ENCODE measurements around the gene COX7A2. TPM values are rescaled to one million over a fixed set of nuclear protein-coding genes. Genes with fewer than 3 reads are reported as not detected.
A peak's percentile ranks its signal among the peaks of the same experiment; 100 is the strongest.

COX7A2 gene
- total and polyA plus RNA-seq, 10 of the 15 experiments (the other 5 are each of a cell fraction or from before 2014, with no cell fraction given) = 199 to 1,834 (median 576) TPM

DNA sequence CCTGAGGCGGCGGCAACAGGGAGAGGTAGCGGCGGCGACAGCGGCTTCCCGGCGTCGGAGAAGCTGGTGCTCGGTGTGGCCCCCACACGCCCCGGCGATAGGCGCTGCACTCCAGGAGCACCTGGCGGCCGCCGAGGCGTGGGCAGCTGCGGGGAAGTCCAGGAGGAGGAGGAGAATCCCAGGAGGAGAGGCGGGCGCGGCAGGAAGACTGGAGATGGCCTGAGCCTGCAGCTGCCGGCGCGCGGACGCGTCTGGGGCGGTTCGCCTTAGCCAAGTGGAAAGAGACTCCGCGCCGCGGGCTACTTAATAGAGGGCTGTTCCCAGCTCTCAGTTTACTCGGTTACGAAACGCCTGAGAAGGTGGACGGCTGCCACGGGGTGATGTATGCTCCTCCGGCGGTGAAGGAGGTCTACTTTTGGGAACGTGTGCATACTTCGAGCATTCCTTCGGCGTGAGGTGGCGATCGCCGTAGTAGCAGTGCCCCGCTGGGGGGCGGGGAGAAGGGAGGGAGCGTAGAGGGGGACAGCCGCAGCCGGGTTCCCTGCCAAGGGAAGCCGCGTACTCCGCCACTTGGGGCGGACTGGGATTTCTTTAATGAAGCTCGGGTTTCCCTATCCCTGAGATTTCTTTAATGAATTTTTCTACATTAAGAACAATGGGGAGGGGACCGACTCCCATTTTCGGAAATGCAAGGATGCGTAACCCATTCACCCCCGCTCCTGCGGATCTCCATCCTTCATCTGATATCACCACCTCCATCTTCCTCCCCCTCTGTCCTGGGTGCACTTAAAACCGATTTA lies 37.6 kb downstream of the COX7A2 start, which contains the start of gene COL12A1:
Gene COL12A1, minus strand, starts transcription at position 278 of the 800 bp plus-strand sequence. CDS start 3,261 bp downstream, outside the sequence.
- H3K79me2 ChIP-seq (ENCODE audit: control insufficient read depth, insufficient read depth, low read length) = no peaks in the 10 kb centered on the region
- ChIA-PET CTCF (interaction anchor here (0.8 to 6.3 kb wide), 9 partner anchors 25 to 1468 kb away, joined by 3 to 95 read pairs (median 28); no protein-coding TSS in a partner anchor), SMC1A (ENCODE audit: uncharacterized antibody, unreplicated experiment) (interaction anchor here (0.8 to 4.7 kb wide), 3 partner anchors 11 to 796 kb away, joined by 3 to 60 read pairs (median 3); no protein-coding TSS in a partner anchor), RAD21 (ENCODE audit: unreplicated experiment) (interaction anchor here (1.1 to 4.4 kb wide), 4 partner anchors 796 to 1465 kb away, joined by 3 to 64 read pairs (median 8); no protein-coding TSS in a partner anchor), POLR2A (interaction anchor here (0.5 to 0.6 kb wide), 2 partner anchors 755 to 1434 kb away, joined by 3 to 4 read pairs; no protein-coding TSS in a partner anchor)
- no peaks in the 10 kb centered on the region for H3K36me3 ChIP-seq (ENCODE audit: control insufficient read depth in 2 of 2, insufficient read depth in 2 of 2, low read length in 1 of 2)
- no peak within 1 kb of the TSS for H3K4me3 ChIP-seq
- no peak for FAIRE-seq
- ATAC-seq = no peak
- no peak within 1 kb of the TSS for H3K27ac ChIP-seq (ENCODE audit: control insufficient read depth, insufficient read depth)
- no peak within 1 kb of the TSS for H3K9ac ChIP-seq (ENCODE audit: control insufficient read depth, insufficient read depth, low read length)
- intact Hi-C loops (cut with micrococcal nuclease; ENCODE audit: unreplicated experiment) = loop anchor here (5.0 to 10.0 kb wide), 6 partner anchors 271 to 1529 kb away; no protein-coding TSS in a partner anchor
- no TSS peak for BruUV-seq (replicated peaks)
- no peaks in the 10 kb centered on the region for H3K4me1 ChIP-seq (ENCODE audit: control insufficient read depth, insufficient read depth, low read length)
- DNase-seq (ENCODE audit: low read depth, low spot score) = no peak
- H2AFZ ChIP-seq (ENCODE audit: control insufficient read depth, low read depth, low read length) = no peak within 1 kb of the TSS
- H3K9me3 ChIP-seq (replicated peaks; ENCODE audit: control insufficient read depth, insufficient read depth, low read length) = no peaks in the 10 kb centered on the region
- H3K27me3 ChIP-seq (replicated peaks in 1 of 2; ENCODE audit: control insufficient read depth in 2 of 2, insufficient read depth in 2 of 2, low read length in 1 of 2) = peaks cover 33 to 39% of the 10 kb centered on the region in 2 experiments
- no peak within 1 kb of the TSS for H3K4me2 ChIP-seq (ENCODE audit: control insufficient read depth, insufficient read depth)
- H4K20me1 ChIP-seq (ENCODE audit: control insufficient read depth, insufficient read depth) = no peaks in the 10 kb centered on the region; the same call in 1 of the 2 replicates
- in situ Hi-C loops (cut with MboI) = loop anchor here (10.0 kb wide), 1 partner anchor 791 kb away; no protein-coding TSS in a partner anchor
- TF ChIP-seq EZH2 (IDR thresholded peaks at IDR 0.05; ENCODE audit: borderline replicate concordance, control insufficient read depth, low read depth, low read length) (peak; percentile 97; the same call in 1 of the 2 replicates), CBX5 (IDR thresholded peaks at IDR 0.05; ENCODE audit: low read depth) (no peak), SUZ12 (IDR thresholded peaks at IDR 0.05; ENCODE audit: unreplicated experiment) (peak; percentile 52)
- WGBS (ENCODE audit: insufficient coverage, insufficient replicate concordance, low lambda C conversion rate, missing lambda C conversion rate) = 21% methylated on average over 49 of the region's 64 CpGs

Data from GM12878 (cell line).